Measurements from ENCODE around the gene RNF151.
"Not testable (repeated sequence)": the region's sequence is repeated elsewhere in the genome, so short reads cannot be mapped to it uniquely, and the experiment has no call there.

The RNF151 gene

GRCh38 chr16:1966460-1966859, at the start of gene RNF151:
RNF151 (plus strand) TSS chr16:1966856; CDS start chr16:1966882, 26 bp downstream.
- H3K4me1 ChIP-seq (ENCODE audit: insufficient read depth, low read length) = peaks cover 5% of the 10 kb centered on the region; the same call in 1 of the 2 replicates
- no peaks in the 10 kb centered on the region for H3K9me3 ChIP-seq (ENCODE audit: control insufficient read depth, insufficient read depth, low read length)
- peak within 1 kb of the TSS; percentile 99 for H3K9ac ChIP-seq (ENCODE audit: low read depth, low read length)
- peaks cover 22% of the 10 kb centered on the region for H3K36me3 ChIP-seq (ENCODE audit: insufficient read depth, low read length)

GRCh38 chr16:1917056-1917664, 49.5 kb upstream of the RNF151 start:
- Histone ChIP-seq H3K4me1 (ENCODE audit: insufficient read depth, low read length) (peaks cover 10% of the 10 kb centered on the region; the same call in 1 of the 2 replicates), H3K9me3 (ENCODE audit: control insufficient read depth, insufficient read depth, low read length) (no peaks in the 10 kb centered on the region), H3K36me3 (ENCODE audit: insufficient read depth, low read length) (no peaks in the 10 kb centered on the region), H3K9ac (ENCODE audit: low read depth, low read length) (peak overlapping the region; percentile 29; the same call in 1 of the 2 replicates)

- Histone ChIP-seq H3K9me3 (ENCODE audit: control insufficient read depth, insufficient read depth, low read length) (no peaks in the 10 kb centered on the region), H3K4me1 (ENCODE audit: insufficient read depth, low read length) (peaks cover 10% of the 10 kb centered on the region; the same call in 1 of the 2 replicates), H3K9ac (ENCODE audit: low read depth, low read length) (peak overlapping the region; percentile 29; the same call in 1 of the 2 replicates), H3K36me3 (ENCODE audit: insufficient read depth, low read length) (no peaks in the 10 kb centered on the region)
Measured at GRCh38 chr16:1917665-1918350, 48.8 kb upstream of the RNF151 start.

- H3K9ac ChIP-seq (ENCODE audit: low read depth, low read length) = peak within 1 kb of the TSS; percentile 44; the same call in 1 of the 2 replicates
- H3K36me3 ChIP-seq (ENCODE audit: insufficient read depth, low read length) = no peaks in the 10 kb centered on the region
- H3K9me3 ChIP-seq (ENCODE audit: control insufficient read depth, insufficient read depth, low read length) = no peaks in the 10 kb centered on the region
- H3K4me1 ChIP-seq (ENCODE audit: insufficient read depth, low read length) = peaks cover 11% of the 10 kb centered on the region; the same call in 1 of the 2 replicates
Measured at GRCh38 chr16:1918351-1919326, 48.0 kb upstream of the RNF151 start, which contains the start of gene HS3ST6. HS3ST6 (minus strand) TSS chr16:1918415; CDS start chr16:1918323, 92 bp downstream.

- peaks cover 15% of the 10 kb centered on the region; the same call in 1 of the 2 replicates for H3K4me1 ChIP-seq (ENCODE audit: insufficient read depth, low read length)
- H3K36me3 ChIP-seq (ENCODE audit: insufficient read depth, low read length) = no peaks in the 10 kb centered on the region
- no peak overlapping the region for H3K9ac ChIP-seq (ENCODE audit: low read depth, low read length)
- H3K9me3 ChIP-seq (ENCODE audit: control insufficient read depth, insufficient read depth, low read length) = no peaks in the 10 kb centered on the region
Measured at GRCh38 chr16:1919327-1919998, 47.2 kb upstream of the RNF151 start.

GRCh38 chr16:1920122-1920521, 46.5 kb upstream of the RNF151 start:
- H3K9ac ChIP-seq (ENCODE audit: low read depth, low read length); H3K36me3 ChIP-seq (ENCODE audit: insufficient read depth, low read length); H3K9me3 ChIP-seq (ENCODE audit: control insufficient read depth, insufficient read depth, low read length): not testable (repeated sequence)
- H3K4me1 ChIP-seq (ENCODE audit: insufficient read depth, low read length) = peaks cover 18% of the 10 kb centered on the region; the same call in 1 of the 2 replicates

GRCh38 chr16:1920727-1921171, 45.9 kb upstream of the RNF151 start:
- Histone ChIP-seq H3K4me1 (ENCODE audit: insufficient read depth, low read length) (peaks cover 18% of the 10 kb centered on the region; the same call in 1 of the 2 replicates), H3K9ac (ENCODE audit: low read depth, low read length) (peak overlapping the region; percentile 4; the same call in 1 of the 2 replicates), H3K9me3 (ENCODE audit: control insufficient read depth, insufficient read depth, low read length) (no peaks in the 10 kb centered on the region)

GRCh38 chr16:1922357-1922756, 44.3 kb upstream of the RNF151 start:
- no peak overlapping the region for H3K9ac ChIP-seq (ENCODE audit: low read depth, low read length)
- no peaks in the 10 kb centered on the region for H3K36me3 ChIP-seq (ENCODE audit: insufficient read depth, low read length)
- no peaks in the 10 kb centered on the region for H3K9me3 ChIP-seq (ENCODE audit: control insufficient read depth, insufficient read depth, low read length)
- peaks cover 14% of the 10 kb centered on the region; the same call in 1 of the 2 replicates for H3K4me1 ChIP-seq (ENCODE audit: insufficient read depth, low read length)

More at GRCh38 chr16:1920727-1921171, 45.9 kb upstream of the RNF151 start:
- no peaks in the 10 kb centered on the region for H3K36me3 ChIP-seq (ENCODE audit: insufficient read depth, low read length)

- H3K4me1 ChIP-seq (ENCODE audit: insufficient read depth, low read length) = peaks cover 14% of the 10 kb centered on the region; the same call in 1 of the 2 replicates
- peak overlapping the region; percentile 26 for H3K9ac ChIP-seq (ENCODE audit: low read depth, low read length)
- H3K36me3 ChIP-seq (ENCODE audit: insufficient read depth, low read length) = no peaks in the 10 kb centered on the region
- H3K9me3 ChIP-seq (ENCODE audit: control insufficient read depth, insufficient read depth, low read length) = no peaks in the 10 kb centered on the region
Measured at GRCh38 chr16:1923299-1924034, 43.2 kb upstream of the RNF151 start.

- no peaks in the 10 kb centered on the region for H3K9me3 ChIP-seq (ENCODE audit: control insufficient read depth, insufficient read depth, low read length)
- no peaks in the 10 kb centered on the region for H3K36me3 ChIP-seq (ENCODE audit: insufficient read depth, low read length)
- H3K9ac ChIP-seq (ENCODE audit: low read depth, low read length) = peak overlapping the region; percentile 26
- peaks cover 14% of the 10 kb centered on the region; the same call in 1 of the 2 replicates for H3K4me1 ChIP-seq (ENCODE audit: insufficient read depth, low read length)
Measured at GRCh38 chr16:1924095-1924494, 42.6 kb upstream of the RNF151 start.

GRCh38 chr16:1926271-1926670, 40.4 kb upstream of the RNF151 start:
- no peak overlapping the region for H3K9ac ChIP-seq (ENCODE audit: low read depth, low read length)
- H3K9me3 ChIP-seq (ENCODE audit: control insufficient read depth, insufficient read depth, low read length) = no peaks in the 10 kb centered on the region
- peaks cover 14% of the 10 kb centered on the region; the same call in 1 of the 2 replicates for H3K4me1 ChIP-seq (ENCODE audit: insufficient read depth, low read length)
- H3K36me3 ChIP-seq (ENCODE audit: insufficient read depth, low read length) = no peaks in the 10 kb centered on the region

- H3K9ac ChIP-seq (ENCODE audit: low read depth, low read length) = peak overlapping the region; percentile 44; the same call in 1 of the 2 replicates
- no peaks in the 10 kb centered on the region for H3K36me3 ChIP-seq (ENCODE audit: insufficient read depth, low read length)
- no peaks in the 10 kb centered on the region for H3K9me3 ChIP-seq (ENCODE audit: control insufficient read depth, insufficient read depth, low read length)
- H3K4me1 ChIP-seq (ENCODE audit: insufficient read depth, low read length) = peaks cover 6% of the 10 kb centered on the region; the same call in 1 of the 2 replicates
Measured at GRCh38 chr16:1929105-1929504, 37.6 kb upstream of the RNF151 start.

Data from ES-I3 (cell line).